HepG2 (cell line): Measurements from ENCODE around the gene ABCC10. TPM values are rescaled to one million over a fixed set of nuclear protein-coding genes. Genes with fewer than 3 reads are reported as not detected.

Experiments
- FIP1L1 ChIP-seq: fragments of 200-400 bp; formaldehyde crosslinking; IDR thresholded peaks from 2 replicates; pipeline ENCODE4 v1.6.1; 2018; ENCODE audit warnings: low read depth, mild to moderate bottlenecking, low read length, moderate library complexity, borderline replicate concordance; ENCODE audit not compliant: insufficient read depth
- GABPB1 ChIP-seq: IDR thresholded peaks from 2 replicates; pipeline ENCODE4 v1.6.1; 2016; ENCODE audit warnings: mild to moderate bottlenecking, missing genetic modification reagents, moderate library complexity, missing compliant biosample characterization
- GFI1 ChIP-seq: sonication (generic); formaldehyde crosslinking; IDR thresholded peaks from 2 replicates; pipeline ENCODE4 v1.5.0; 2020; ENCODE audit warnings: missing genetic modification reagents, mild to moderate bottlenecking, borderline replicate concordance
- GTF2F1 ChIP-seq: fragments of 150-350 bp; IDR thresholded peaks from 2 replicates; pipeline ENCODE4 v1.6.1; 2014; ENCODE audit warnings: low read length
- HOXA5 ChIP-seq: sonication (generic); formaldehyde crosslinking; IDR thresholded peaks from 2 replicates; pipeline ENCODE4 v1.4.0; 2020; ENCODE audit warnings: missing genetic modification reagents
- NFE2L1 ChIP-seq: sonication (generic); formaldehyde crosslinking; IDR thresholded peaks from 2 replicates; pipeline ENCODE4 v1.4.0; 2020; ENCODE audit warnings: missing genetic modification reagents, mild to moderate bottlenecking, borderline replicate concordance
- NFKB2 ChIP-seq: sonication (generic); formaldehyde crosslinking; IDR thresholded peaks from 2 replicates; pipeline ENCODE4 v1.4.0; 2020; ENCODE audit warnings: missing genetic modification reagents, borderline replicate concordance
- RFX5 ChIP-seq: IDR thresholded peaks from 2 replicates; pipeline ENCODE4 v1.6.1; 2011; ENCODE audit warnings: low read depth, low read length, improper control_type of control experiment
- RORA ChIP-seq: sonication (generic); formaldehyde crosslinking; IDR thresholded peaks from 2 replicates; pipeline ENCODE4 v1.5.0; 2020; ENCODE audit warnings: mild to moderate bottlenecking, missing genetic modification reagents, moderate library complexity
- SMARCC2 ChIP-seq: fragments of 450-650 bp; IDR thresholded peaks from 2 replicates; pipeline ENCODE4 v1.6.1; 2017; ENCODE audit warnings: antibody characterized with exemption, mild to moderate bottlenecking
- THAP11 ChIP-seq: IDR thresholded peaks from 2 replicates; pipeline ENCODE4 v1.6.1; 2016; ENCODE audit warnings: missing biosample characterization, missing genetic modification reagents
- ZBTB1 ChIP-seq: sonication (generic); formaldehyde crosslinking; IDR thresholded peaks from 2 replicates; pipeline ENCODE4 v1.4.0; 2020; ENCODE audit warnings: missing genetic modification reagents, borderline replicate concordance
- ZFAT ChIP-seq: sonication (generic); formaldehyde crosslinking; conservative IDR thresholded peaks from 2 replicates; pipeline ENCODE4 v1.8.1; 2023; ENCODE audit warnings: missing genetic modification reagents, inconsistent platforms
- ZNF296 ChIP-seq: sonication (generic); formaldehyde crosslinking; conservative IDR thresholded peaks from 2 replicates; pipeline ENCODE4 v1.5.0; 2020; ENCODE audit warnings: mild to moderate bottlenecking, missing genetic modification reagents
- ZNF644 ChIP-seq: IDR thresholded peaks from 2 replicates; pipeline ENCODE4 v1.6.1; 2016; ENCODE audit warnings: low read depth
- ZNF766 ChIP-seq: sonication (generic); formaldehyde crosslinking; IDR thresholded peaks from 2 replicates; pipeline ENCODE4 v1.5.0; 2020; ENCODE audit warnings: missing genetic modification reagents, borderline replicate concordance
- ZNF775 ChIP-seq: sonication (generic); formaldehyde crosslinking; IDR thresholded peaks from 2 replicates; pipeline ENCODE4 v1.4.0; 2020; ENCODE audit warnings: missing genetic modification reagents, mild to moderate bottlenecking, moderate library complexity, borderline replicate concordance
- polyA plus RNA-seq, 8 experiments: library from polyadenylated mRNA; depleted of rRNA in 3 of 8; stranded (reverse) in 7 of 8; unstranded in 1 of 8; fragments of >200 nt; fragmentation: Illumina TruSeq in 4 of 8; extraction: Trizol in 4 of 8; gene quantifications; 2 replicates each; pipeline versions ENCODE4 v1.2.1 to v1.2.3, GENCODE V29; 2011 to 2016; ENCODE audit warnings: low read depth in 4 of 8, missing spikeins in 1 of 8, mixed read lengths in 1 of 8; ENCODE audit not compliant: insufficient read depth in 1 of 8
- total RNA-seq, 5 experiments: library from RNA; depleted of rRNA; stranded (reverse); fragments of >200 nt; fragmentation: Illumina TruSeq; extraction: Trizol; gene quantifications; 2 replicates each; pipeline ENCODE4 v1.2.3, GENCODE V29; 2016; ENCODE audit warnings: low read depth in 1 of 5
- TF ChIP-seq, protein P1 (sequence below): sonication (generic); formaldehyde crosslinking; IDR thresholded peaks from 2 replicates; pipeline ENCODE4 v1.9.0; 2021; ENCODE audit warnings: missing genetic modification reagents, mild to moderate bottlenecking, borderline replicate concordance
- TF ChIP-seq, protein P2 (sequence below): sonication (generic); formaldehyde crosslinking; IDR thresholded peaks from 2 replicates; pipeline ENCODE4 v1.5.0; 2020; ENCODE audit warnings: mild to moderate bottlenecking, missing genetic modification reagents, borderline replicate concordance
- TF ChIP-seq, protein P3 (sequence below): sonication (generic); formaldehyde crosslinking; IDR thresholded peaks from 2 replicates; pipeline ENCODE4 v1.4.0; 2020; ENCODE audit warnings: mild to moderate bottlenecking, missing genetic modification reagents
- TF ChIP-seq, protein P4 (sequence below): sonication (generic); formaldehyde crosslinking; IDR thresholded peaks from 2 replicates; pipeline ENCODE4 v1.9.0; 2021; ENCODE audit warnings: missing genetic modification reagents, mild to moderate bottlenecking, borderline replicate concordance
- TF ChIP-seq, protein P5 (sequence below): sonication (generic); formaldehyde crosslinking; IDR thresholded peaks from 2 replicates; pipeline ENCODE4 v1.4.0; 2020; ENCODE audit warnings: missing genetic modification reagents

Gene ABCC10
- total and polyA plus RNA-seq, 2 of the 13 experiments (the other 11 are each of a cell fraction or from before 2014, with no cell fraction given) = 16.0 to 24.3 TPM

DNA sequence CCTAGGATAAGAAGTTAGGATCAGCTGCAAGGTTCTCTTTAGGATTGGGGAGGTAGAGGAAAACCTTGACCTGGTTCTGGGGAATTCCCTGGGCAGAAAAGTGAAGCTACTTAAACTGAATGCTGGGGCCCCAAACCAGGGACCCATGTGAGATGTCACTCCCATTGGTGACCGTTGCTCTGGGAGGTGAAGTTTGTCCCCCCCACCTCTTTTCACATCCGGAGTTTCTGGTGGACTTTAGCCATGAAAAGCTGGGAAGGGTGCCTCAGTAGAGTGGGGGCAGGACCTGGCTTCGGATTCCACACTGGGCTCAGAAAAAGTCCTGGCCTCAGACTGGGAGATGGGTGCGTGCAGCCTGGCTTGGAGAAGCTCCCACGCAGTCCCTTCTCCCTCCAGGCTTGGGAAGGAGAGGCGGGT is 63.2 kb downstream of the ABCC10 start (continued):
- TF ChIP-seq, protein P1, sequence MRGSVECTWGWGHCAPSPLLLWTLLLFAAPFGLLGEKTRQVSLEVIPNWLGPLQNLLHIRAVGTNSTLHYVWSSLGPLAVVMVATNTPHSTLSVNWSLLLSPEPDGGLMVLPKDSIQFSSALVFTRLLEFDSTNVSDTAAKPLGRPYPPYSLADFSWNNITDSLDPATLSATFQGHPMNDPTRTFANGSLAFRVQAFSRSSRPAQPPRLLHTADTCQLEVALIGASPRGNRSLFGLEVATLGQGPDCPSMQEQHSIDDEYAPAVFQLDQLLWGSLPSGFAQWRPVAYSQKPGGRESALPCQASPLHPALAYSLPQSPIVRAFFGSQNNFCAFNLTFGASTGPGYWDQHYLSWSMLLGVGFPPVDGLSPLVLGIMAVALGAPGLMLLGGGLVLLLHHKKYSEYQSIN (CRISPR knock-in tag) = no peak
- TF ChIP-seq ZNF766 (CRISPR knock-in tag) = no peak
- no peak for TF ChIP-seq GFI1 (CRISPR knock-in tag)
- TF ChIP-seq, protein P2, sequence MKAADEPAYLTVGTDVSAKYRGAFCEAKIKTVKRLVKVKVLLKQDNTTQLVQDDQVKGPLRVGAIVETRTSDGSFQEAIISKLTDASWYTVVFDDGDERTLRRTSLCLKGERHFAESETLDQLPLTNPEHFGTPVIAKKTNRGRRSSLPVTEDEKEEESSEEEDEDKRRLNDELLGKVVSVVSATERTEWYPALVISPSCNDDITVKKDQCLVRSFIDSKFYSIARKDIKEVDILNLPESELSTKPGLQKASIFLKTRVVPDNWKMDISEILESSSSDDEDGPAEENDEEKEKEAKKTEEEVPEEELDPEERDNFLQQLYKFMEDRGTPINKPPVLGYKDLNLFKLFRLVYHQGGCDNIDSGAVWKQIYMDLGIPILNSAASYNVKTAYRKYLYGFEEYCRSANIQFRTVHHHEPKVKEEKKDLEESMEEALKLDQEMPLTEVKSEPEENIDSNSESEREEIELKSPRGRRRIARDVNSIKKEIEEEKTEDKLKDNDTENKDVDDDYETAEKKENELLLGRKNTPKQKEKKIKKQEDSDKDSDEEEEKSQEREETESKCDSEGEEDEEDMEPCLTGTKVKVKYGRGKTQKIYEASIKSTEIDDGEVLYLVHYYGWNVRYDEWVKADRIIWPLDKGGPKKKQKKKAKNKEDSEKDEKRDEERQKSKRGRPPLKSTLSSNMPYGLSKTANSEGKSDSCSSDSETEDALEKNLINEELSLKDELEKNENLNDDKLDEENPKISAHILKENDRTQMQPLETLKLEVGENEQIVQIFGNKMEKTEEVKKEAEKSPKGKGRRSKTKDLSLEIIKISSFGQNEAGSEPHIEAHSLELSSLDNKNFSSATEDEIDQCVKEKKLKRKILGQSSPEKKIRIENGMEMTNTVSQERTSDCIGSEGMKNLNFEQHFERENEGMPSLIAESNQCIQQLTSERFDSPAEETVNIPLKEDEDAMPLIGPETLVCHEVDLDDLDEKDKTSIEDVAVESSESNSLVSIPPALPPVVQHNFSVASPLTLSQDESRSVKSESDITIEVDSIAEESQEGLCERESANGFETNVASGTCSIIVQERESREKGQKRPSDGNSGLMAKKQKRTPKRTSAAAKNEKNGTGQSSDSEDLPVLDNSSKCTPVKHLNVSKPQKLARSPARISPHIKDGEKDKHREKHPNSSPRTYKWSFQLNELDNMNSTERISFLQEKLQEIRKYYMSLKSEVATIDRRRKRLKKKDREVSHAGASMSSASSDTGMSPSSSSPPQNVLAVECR (CRISPR knock-in tag) = no peak; the same call in 1 of the 2 replicates
- peak; percentile 45; the same call in 1 of the 2 replicates for TF ChIP-seq GABPB1 (CRISPR knock-in tag)
- TF ChIP-seq ZBTB1 = no peak
- no peak for TF ChIP-seq RORA (CRISPR knock-in tag)
- no peak for TF ChIP-seq GTF2F1
- TF ChIP-seq HOXA5 (CRISPR knock-in tag) = no peak
- TF ChIP-seq FIP1L1 = no peak
- no peak for TF ChIP-seq SMARCC2
- TF ChIP-seq ZNF775 (CRISPR knock-in tag) = 0 out of 2 replicates have a peak, but pooled peaks have one; percentile 52
- no peak for TF ChIP-seq RFX5
- TF ChIP-seq NFKB2 (CRISPR knock-in tag) = no peak
- peak; percentile 47; the same call in 1 of the 2 replicates for TF ChIP-seq THAP11 (CRISPR knock-in tag)
- TF ChIP-seq, protein P3, sequence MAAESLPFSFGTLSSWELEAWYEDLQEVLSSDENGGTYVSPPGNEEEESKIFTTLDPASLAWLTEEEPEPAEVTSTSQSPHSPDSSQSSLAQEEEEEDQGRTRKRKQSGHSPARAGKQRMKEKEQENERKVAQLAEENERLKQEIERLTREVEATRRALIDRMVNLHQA (CRISPR knock-in tag) = no peak
- TF ChIP-seq, protein P4, sequence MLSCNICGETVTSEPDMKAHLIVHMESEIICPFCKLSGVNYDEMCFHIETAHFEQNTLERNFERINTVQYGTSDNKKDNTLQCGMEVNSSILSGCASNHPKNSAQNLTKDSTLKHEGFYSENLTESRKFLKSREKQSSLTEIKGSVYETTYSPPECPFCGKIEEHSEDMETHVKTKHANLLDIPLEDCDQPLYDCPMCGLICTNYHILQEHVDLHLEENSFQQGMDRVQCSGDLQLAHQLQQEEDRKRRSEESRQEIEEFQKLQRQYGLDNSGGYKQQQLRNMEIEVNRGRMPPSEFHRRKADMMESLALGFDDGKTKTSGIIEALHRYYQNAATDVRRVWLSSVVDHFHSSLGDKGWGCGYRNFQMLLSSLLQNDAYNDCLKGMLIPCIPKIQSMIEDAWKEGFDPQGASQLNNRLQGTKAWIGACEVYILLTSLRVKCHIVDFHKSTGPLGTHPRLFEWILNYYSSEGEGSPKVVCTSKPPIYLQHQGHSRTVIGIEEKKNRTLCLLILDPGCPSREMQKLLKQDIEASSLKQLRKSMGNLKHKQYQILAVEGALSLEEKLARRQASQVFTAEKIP (CRISPR knock-in tag) = no peak
- TF ChIP-seq NFE2L1 (CRISPR knock-in tag) = no peak
- TF ChIP-seq ZNF644 (CRISPR knock-in tag) = peak; percentile 63; the same call in 1 of the 2 replicates
- no peak for TF ChIP-seq ZNF296 (CRISPR knock-in tag)
- no peak for TF ChIP-seq ZFAT (CRISPR knock-in tag)
- TF ChIP-seq, protein P5, sequence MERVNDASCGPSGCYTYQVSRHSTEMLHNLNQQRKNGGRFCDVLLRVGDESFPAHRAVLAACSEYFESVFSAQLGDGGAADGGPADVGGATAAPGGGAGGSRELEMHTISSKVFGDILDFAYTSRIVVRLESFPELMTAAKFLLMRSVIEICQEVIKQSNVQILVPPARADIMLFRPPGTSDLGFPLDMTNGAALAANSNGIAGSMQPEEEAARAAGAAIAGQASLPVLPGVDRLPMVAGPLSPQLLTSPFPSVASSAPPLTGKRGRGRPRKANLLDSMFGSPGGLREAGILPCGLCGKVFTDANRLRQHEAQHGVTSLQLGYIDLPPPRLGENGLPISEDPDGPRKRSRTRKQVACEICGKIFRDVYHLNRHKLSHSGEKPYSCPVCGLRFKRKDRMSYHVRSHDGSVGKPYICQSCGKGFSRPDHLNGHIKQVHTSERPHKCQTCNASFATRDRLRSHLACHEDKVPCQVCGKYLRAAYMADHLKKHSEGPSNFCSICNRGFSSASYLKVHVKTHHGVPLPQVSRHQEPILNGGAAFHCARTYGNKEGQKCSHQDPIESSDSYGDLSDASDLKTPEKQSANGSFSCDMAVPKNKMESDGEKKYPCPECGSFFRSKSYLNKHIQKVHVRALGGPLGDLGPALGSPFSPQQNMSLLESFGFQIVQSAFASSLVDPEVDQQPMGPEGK = peak; percentile 99
